Suprapubic skin (tissue), 3 donors: ENCODE measurements around the gene TDRD9.

Source experiments
- CTCF ChIP-seq, 2 donors: fragments of 200-600 bp in 1 of 2; fragments of 450-650 bp in 1 of 2; sonication (generic) in 1 of 2; IDR thresholded peaks; one replicate each; pipeline ENCODE4 v1.5.1; 2016 to 2019; ENCODE audit warnings: antibody characterized with exemption in 2 of 2, mild to moderate bottlenecking in 1 of 2, moderate library complexity in 1 of 2
- POLR2A ChIP-seq, 2 donors: fragments of 450-650 bp; IDR thresholded peaks; one replicate each; pipeline ENCODE4 v1.6.1; 2017; ENCODE audit warnings: antibody characterized with exemption in 2 of 2, mild to moderate bottlenecking in 2 of 2, moderate library complexity in 2 of 2

- TF ChIP-seq CTCF (IDR thresholded peaks at IDR 0.05) (no peak), POLR2A (IDR thresholded peaks at IDR 0.05) (no peak)
These were observed 77.2 kb downstream of the TDRD9 start for GRCh38 chr14:104005489-104005888.
